GM23338 (cell line): ENCODE measurements around the gene ARHGEF17. TPM values are rescaled to one million over a fixed set of nuclear protein-coding genes. Genes with fewer than 3 reads are reported as not detected.

ENCODE experiments used
- ATAC-seq: fragments of 200-7000 bp; cut with Tn5 transposase; 3 replicates; pipeline ENCODE4 v1.9.1; 2020
- DNase-seq: peaks from one replicate; pipeline ENCODE4 v3.0.0-alpha.2; 2015; ENCODE audit warnings: low spot score
- H2AFZ ChIP-seq: fragments of 200-600 bp; sonication (generic); 2 replicates; pipeline ENCODE4 v1.8.0; 2016; ENCODE audit warnings: antibody characterized with exemption, mild to moderate bottlenecking, moderate library complexity
- H3F3A ChIP-seq: fragments of 200-600 bp; sonication (generic); replicated peaks from 2 replicates; pipeline ENCODE4 v1.8.0; 2017; ENCODE audit warnings: antibody characterized with exemption, mixed run types, low read depth
- H3K27ac ChIP-seq: fragments of 200-600 bp; sonication (generic); 2 replicates; pipeline ENCODE4 v1.6.1; 2016; ENCODE audit warnings: low read depth
- H3K27me3 ChIP-seq: fragments of 200-600 bp; sonication (generic); 2 replicates; pipeline ENCODE4 v1.8.0; 2016; ENCODE audit warnings: mild to moderate bottlenecking, mixed run types, moderate library complexity; ENCODE audit not compliant: insufficient read depth
- H3K36me3 ChIP-seq: fragments of 200-600 bp; sonication (generic); 2 replicates; pipeline ENCODE4 v1.8.0; 2016; ENCODE audit warnings: mild to moderate bottlenecking; ENCODE audit not compliant: insufficient read depth
- H3K4me1 ChIP-seq: fragments of 200-600 bp; sonication (generic); 2 replicates; pipeline ENCODE4 v1.8.0; 2016; ENCODE audit warnings: mild to moderate bottlenecking, moderate library complexity; ENCODE audit not compliant: insufficient read depth
- H3K4me2 ChIP-seq: fragments of 200-600 bp; sonication (generic); 2 replicates; pipeline ENCODE4 v1.7.1; 2017; ENCODE audit warnings: mixed run types
- H3K4me3 ChIP-seq: fragments of 200-600 bp; sonication (generic); 2 replicates; pipeline ENCODE4 v1.6.1; 2016; ENCODE audit warnings: mixed run types
- H3K79me2 ChIP-seq: fragments of 200-600 bp; sonication (generic); replicated peaks from 2 replicates; pipeline ENCODE4 v1.8.0; 2017; ENCODE audit warnings: mild to moderate bottlenecking; ENCODE audit not compliant: insufficient read depth
- H3K9me2 ChIP-seq: fragments of 200-600 bp; sonication (generic); 2 replicates; pipeline ENCODE4 v1.8.0; 2017; ENCODE audit not compliant: insufficient read depth
- H4K20me1 ChIP-seq: fragments of 200-600 bp; sonication (generic); replicated peaks from 2 replicates; pipeline ENCODE4 v1.8.0; 2017; ENCODE audit warnings: mild to moderate bottlenecking; ENCODE audit not compliant: insufficient read depth
- H3K27ac Mint-ChIP-seq: 2 replicates; pipeline ENCODE4 v1.8.0; 2020; ENCODE audit warnings: inconsistent platforms, mild to moderate bottlenecking, moderate library complexity, mixed read lengths
- H3K27me3 Mint-ChIP-seq: 3 replicates; pipeline ENCODE4 v1.8.0; 2022; ENCODE audit warnings: low read depth, mild to moderate bottlenecking, moderate library complexity, mixed read lengths, inconsistent platforms; ENCODE audit not compliant: insufficient read depth, poor library complexity
- H3K36me3 Mint-ChIP-seq: 3 replicates; pipeline ENCODE4 v1.8.0; 2021; ENCODE audit warnings: low read depth, mild to moderate bottlenecking, inconsistent platforms, moderate library complexity, mixed read lengths
- H3K4me1 Mint-ChIP-seq: 3 replicates; pipeline ENCODE4 v1.8.0; 2020; ENCODE audit warnings: mild to moderate bottlenecking, inconsistent platforms, mixed read lengths
- H3K4me3 Mint-ChIP-seq: 3 replicates; pipeline ENCODE4 v1.8.0; 2021; ENCODE audit warnings: moderate library complexity, mild to moderate bottlenecking, inconsistent platforms, mixed read lengths
- H3K9me3 Mint-ChIP-seq: 3 replicates; pipeline ENCODE4 v1.8.0; 2020; ENCODE audit warnings: moderate library complexity, mild to moderate bottlenecking, inconsistent platforms, mixed read lengths
- EZH2 ChIP-seq: fragments of 200-600 bp; sonication (generic); IDR thresholded peaks from one replicate; pipeline ENCODE4 v1.8.0; 2017; ENCODE audit warnings: antibody characterized with exemption, mild to moderate bottlenecking, low read depth; ENCODE audit not compliant: unreplicated experiment
- JUNB ChIP-seq: IDR thresholded peaks from one replicate; pipeline ENCODE4 v1.6.1; 2016; ENCODE audit warnings: antibody characterized with exemption; ENCODE audit not compliant: unreplicated experiment
- NANOG ChIP-seq: IDR thresholded peaks from 2 replicates; pipeline ENCODE4 v1.6.1; 2016; ENCODE audit warnings: antibody characterized with exemption, borderline replicate concordance
- POLR2AphosphoS5 ChIP-seq: IDR thresholded peaks from 2 replicates; pipeline ENCODE4 v1.6.1; 2016; ENCODE audit warnings: antibody characterized with exemption, low read depth
- polyA plus RNA-seq: library from polyadenylated mRNA; unstranded; fragments of >200 nt; fragmentation: Nextera tagmentation; extraction: Ambion mirVana; gene quantifications from 2 replicates; pipeline ENCODE4 v1.2.1, GENCODE V29; 2016
- total RNA-seq: library from RNA; depleted of rRNA; stranded (reverse); fragments of >200 nt; shearing (Covaris generic); gene quantifications from 2 replicates; pipeline ENCODE4 v1.2.3, GENCODE V29; 2014
- TF ChIP-seq, protein P1 (sequence below): fragments of 250-450 bp; sonication (Bioruptor Pico); IDR thresholded peaks from 2 replicates; pipeline ENCODE4 v1.5.0; 2020; ENCODE audit warnings: mild to moderate bottlenecking, moderate library complexity
- TF ChIP-seq, protein P2 (sequence below): IDR thresholded peaks from one replicate; pipeline ENCODE4 v1.6.1; 2018; ENCODE audit warnings: antibody characterized with exemption; ENCODE audit not compliant: unreplicated experiment
- TF ChIP-seq, protein P3 (sequence below): IDR thresholded peaks from 2 replicates; pipeline ENCODE4 v1.6.1; 2016; ENCODE audit warnings: antibody characterized with exemption

The ARHGEF17 gene
- total and polyA plus RNA-seq, 2 experiments from 2014 or later: 2.9 to 15.0 TPM

DNA sequence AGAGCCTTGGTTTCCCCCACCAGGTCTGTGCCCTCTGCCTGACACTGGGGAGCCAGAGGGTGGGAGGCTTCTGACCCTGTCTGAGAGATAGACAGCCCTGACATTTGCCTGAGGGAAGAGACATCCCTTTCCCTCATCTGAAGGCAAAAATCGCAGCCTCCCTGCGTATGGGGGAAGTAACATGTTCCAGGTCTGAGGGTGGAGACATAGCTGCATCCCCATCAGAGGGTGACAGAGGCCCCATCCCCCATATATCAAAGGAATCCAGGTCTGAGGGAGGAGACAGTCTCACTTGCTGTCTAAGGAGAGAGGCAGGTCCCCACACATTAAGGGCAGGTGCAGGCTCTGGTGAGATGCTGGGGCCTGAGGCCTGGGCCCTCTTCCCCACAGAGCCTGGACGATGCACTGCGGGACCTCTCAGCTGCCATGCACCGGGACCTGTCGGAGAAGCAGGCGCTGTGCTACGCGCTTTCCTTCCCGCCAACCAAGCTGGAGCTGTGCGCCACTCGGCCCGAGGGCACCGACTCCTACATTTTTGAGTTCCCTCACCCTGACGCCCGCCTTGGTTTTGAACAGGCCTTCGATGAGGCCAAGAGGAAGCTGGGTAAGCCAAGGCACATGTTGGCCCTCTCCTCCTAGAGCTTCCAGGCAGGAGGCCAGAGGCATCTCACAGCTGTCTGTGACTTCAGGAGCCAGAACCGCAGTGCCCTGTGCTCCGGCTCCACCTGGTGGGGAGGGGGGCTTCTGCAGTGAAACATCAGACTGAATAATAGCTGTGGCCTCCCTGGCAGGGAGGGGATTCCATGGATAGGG lies 52.1 kb downstream of the ARHGEF17 start (continued):
- TF ChIP-seq, protein P1, sequence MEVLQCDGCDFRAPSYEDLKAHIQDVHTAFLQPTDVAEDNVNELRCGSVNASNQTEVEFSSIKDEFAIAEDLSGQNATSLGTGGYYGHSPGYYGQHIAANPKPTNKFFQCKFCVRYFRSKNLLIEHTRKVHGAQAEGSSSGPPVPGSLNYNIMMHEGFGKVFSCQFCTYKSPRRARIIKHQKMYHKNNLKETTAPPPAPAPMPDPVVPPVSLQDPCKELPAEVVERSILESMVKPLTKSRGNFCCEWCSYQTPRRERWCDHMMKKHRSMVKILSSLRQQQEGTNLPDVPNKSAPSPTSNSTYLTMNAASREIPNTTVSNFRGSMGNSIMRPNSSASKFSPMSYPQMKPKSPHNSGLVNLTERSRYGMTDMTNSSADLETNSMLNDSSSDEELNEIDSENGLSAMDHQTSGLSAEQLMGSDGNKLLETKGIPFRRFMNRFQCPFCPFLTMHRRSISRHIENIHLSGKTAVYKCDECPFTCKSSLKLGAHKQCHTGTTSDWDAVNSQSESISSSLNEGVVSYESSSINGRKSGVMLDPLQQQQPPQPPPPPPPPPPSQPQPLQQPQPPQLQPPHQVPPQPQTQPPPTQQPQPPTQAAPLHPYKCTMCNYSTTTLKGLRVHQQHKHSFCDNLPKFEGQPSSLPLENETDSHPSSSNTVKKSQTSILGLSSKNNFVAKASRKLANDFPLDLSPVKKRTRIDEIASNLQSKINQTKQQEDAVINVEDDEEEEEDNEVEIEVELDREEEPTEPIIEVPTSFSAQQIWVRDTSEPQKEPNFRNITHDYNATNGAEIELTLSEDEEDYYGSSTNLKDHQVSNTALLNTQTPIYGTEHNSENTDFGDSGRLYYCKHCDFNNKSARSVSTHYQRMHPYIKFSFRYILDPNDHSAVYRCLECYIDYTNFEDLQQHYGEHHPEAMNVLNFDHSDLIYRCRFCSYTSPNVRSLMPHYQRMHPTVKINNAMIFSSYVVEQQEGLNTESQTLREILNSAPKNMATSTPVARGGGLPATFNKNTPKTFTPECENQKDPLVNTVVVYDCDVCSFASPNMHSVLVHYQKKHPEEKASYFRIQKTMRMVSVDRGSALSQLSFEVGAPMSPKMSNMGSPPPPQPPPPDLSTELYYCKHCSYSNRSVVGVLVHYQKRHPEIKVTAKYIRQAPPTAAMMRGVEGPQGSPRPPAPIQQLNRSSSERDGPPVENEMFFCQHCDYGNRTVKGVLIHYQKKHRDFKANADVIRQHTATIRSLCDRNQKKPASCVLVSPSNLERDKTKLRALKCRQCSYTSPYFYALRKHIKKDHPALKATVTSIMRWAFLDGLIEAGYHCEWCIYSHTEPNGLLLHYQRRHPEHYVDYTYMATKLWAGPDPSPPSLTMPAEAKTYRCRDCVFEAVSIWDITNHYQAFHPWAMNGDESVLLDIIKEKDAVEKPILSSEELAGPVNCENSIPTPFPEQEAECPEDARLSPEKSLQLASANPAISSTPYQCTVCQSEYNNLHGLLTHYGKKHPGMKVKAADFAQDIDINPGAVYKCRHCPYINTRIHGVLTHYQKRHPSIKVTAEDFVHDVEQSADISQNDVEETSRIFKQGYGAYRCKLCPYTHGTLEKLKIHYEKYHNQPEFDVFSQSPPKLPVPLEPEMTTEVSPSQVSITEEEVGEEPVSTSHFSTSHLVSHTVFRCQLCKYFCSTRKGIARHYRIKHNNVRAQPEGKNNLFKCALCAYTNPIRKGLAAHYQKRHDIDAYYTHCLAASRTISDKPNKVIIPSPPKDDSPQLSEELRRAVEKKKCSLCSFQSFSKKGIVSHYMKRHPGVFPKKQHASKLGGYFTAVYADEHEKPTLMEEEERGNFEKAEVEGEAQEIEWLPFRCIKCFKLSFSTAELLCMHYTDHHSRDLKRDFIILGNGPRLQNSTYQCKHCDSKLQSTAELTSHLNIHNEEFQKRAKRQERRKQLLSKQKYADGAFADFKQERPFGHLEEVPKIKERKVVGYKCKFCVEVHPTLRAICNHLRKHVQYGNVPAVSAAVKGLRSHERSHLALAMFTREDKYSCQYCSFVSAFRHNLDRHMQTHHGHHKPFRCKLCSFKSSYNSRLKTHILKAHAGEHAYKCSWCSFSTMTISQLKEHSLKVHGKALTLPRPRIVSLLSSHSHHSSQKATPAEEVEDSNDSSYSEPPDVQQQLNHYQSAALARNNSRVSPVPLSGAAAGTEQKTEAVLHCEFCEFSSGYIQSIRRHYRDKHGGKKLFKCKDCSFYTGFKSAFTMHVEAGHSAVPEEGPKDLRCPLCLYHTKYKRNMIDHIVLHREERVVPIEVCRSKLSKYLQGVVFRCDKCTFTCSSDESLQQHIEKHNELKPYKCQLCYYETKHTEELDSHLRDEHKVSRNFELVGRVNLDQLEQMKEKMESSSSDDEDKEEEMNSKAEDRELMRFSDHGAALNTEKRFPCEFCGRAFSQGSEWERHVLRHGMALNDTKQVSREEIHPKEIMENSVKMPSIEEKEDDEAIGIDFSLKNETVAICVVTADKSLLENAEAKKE: no peak

DNA sequence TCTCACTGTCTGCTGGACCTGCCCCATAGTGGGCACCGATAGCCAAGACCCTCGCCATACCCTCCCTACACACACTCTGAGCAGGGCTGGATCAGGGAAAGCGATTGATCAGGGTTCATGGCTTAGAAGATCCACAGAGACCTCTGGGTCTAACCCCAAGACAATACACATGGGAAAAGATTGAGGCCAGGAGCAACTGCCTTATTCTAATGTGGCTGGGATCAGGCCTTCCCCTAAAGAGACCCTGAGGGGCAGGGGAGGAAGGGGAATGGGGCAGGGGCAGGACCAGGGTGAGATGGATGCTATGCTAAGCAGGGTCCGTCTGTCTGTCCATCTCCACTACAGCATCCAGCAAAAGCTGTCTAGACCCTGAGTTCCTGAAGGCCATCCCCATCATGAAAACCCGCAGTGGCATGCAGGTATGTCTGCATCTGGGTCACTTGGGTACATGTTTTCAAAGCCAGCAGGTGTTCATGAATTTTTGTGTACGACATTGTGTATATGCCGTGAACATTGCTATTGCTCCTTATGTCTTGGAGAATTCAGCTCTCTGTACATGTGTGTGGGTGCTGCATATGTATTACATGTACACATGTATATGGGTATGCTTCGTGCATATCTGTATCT lies 52.8 kb downstream of the ARHGEF17 start:
- H3K9me3 Mint-ChIP-seq: no peaks in the 10 kb centered on the region; the same call in 2 of the 3 replicates
- H3K27me3 ChIP-seq: no peaks in the 10 kb centered on the region
- H3K36me3 ChIP-seq: no peaks in the 10 kb centered on the region
- TF ChIP-seq POLR2AphosphoS5: no peak
- TF ChIP-seq, protein P2, sequence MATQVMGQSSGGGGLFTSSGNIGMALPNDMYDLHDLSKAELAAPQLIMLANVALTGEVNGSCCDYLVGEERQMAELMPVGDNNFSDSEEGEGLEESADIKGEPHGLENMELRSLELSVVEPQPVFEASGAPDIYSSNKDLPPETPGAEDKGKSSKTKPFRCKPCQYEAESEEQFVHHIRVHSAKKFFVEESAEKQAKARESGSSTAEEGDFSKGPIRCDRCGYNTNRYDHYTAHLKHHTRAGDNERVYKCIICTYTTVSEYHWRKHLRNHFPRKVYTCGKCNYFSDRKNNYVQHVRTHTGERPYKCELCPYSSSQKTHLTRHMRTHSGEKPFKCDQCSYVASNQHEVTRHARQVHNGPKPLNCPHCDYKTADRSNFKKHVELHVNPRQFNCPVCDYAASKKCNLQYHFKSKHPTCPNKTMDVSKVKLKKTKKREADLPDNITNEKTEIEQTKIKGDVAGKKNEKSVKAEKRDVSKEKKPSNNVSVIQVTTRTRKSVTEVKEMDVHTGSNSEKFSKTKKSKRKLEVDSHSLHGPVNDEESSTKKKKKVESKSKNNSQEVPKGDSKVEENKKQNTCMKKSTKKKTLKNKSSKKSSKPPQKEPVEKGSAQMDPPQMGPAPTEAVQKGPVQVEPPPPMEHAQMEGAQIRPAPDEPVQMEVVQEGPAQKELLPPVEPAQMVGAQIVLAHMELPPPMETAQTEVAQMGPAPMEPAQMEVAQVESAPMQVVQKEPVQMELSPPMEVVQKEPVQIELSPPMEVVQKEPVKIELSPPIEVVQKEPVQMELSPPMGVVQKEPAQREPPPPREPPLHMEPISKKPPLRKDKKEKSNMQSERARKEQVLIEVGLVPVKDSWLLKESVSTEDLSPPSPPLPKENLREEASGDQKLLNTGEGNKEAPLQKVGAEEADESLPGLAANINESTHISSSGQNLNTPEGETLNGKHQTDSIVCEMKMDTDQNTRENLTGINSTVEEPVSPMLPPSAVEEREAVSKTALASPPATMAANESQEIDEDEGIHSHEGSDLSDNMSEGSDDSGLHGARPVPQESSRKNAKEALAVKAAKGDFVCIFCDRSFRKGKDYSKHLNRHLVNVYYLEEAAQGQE: no peak
- TF ChIP-seq JUNB: no peak
- TF ChIP-seq, protein P3, sequence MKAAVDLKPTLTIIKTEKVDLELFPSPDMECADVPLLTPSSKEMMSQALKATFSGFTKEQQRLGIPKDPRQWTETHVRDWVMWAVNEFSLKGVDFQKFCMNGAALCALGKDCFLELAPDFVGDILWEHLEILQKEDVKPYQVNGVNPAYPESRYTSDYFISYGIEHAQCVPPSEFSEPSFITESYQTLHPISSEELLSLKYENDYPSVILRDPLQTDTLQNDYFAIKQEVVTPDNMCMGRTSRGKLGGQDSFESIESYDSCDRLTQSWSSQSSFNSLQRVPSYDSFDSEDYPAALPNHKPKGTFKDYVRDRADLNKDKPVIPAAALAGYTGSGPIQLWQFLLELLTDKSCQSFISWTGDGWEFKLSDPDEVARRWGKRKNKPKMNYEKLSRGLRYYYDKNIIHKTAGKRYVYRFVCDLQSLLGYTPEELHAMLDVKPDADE: no peak
- no peak for TF ChIP-seq NANOG
- no peak for TF ChIP-seq EZH2

More for the DNA sequence above, 52.8 kb downstream of the ARHGEF17 start:
- DNase-seq: no peak
- H3K4me3 ChIP-seq: no peak overlapping the region
- H3K4me3 Mint-ChIP-seq: no peak overlapping the region
- H3K27ac Mint-ChIP-seq: no peak overlapping the region
- H3K4me2 ChIP-seq: no peak overlapping the region
- H3K27me3 Mint-ChIP-seq: peaks cover 11% of the 10 kb centered on the region
- H3K36me3 Mint-ChIP-seq: no peaks in the 10 kb centered on the region
- H3K4me1 Mint-ChIP-seq: peaks cover 5% of the 10 kb centered on the region; the same call in 1 of the 3 replicates
- H3K9me2 ChIP-seq: no peaks in the 10 kb centered on the region
- peaks cover 5% of the 10 kb centered on the region for H4K20me1 ChIP-seq
- no peak for ATAC-seq
- no peaks in the 10 kb centered on the region for H3K79me2 ChIP-seq
- H3K4me1 ChIP-seq: peaks cover 6% of the 10 kb centered on the region; the same call in 1 of the 2 replicates
- no peak overlapping the region for H3K27ac ChIP-seq
- H2AFZ ChIP-seq: no peak overlapping the region
- H3F3A ChIP-seq: 0 out of 2 replicates have a peak, but pooled peaks cover 13% of the 10 kb centered on the region
